ENCODE data around the gene HNRNPAB.

DNA sequence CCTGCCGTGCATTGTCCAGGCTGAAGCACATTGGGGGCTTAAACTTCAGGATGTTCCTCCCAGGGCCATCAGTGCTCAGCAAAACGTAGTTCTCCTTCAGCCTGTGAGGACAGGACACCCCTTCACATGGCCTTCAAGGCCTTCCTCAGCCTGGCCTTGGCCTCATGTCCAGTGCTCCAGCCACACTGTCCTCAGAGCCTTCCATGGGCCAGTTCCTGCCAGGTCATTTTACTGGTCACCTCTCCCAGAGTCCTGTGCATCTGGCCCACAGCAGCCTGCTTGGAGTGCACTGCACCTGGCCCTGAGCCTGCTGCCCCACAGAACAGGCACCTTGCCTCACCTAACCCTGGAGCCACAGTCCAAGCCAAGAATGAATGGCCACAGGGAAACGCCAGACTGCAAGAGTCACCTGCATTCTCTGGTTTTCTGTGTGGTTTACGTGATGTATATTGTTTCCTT, 8.7 kb downstream of the HNRNPAB start:
- TF ChIP-seq, protein P1, sequence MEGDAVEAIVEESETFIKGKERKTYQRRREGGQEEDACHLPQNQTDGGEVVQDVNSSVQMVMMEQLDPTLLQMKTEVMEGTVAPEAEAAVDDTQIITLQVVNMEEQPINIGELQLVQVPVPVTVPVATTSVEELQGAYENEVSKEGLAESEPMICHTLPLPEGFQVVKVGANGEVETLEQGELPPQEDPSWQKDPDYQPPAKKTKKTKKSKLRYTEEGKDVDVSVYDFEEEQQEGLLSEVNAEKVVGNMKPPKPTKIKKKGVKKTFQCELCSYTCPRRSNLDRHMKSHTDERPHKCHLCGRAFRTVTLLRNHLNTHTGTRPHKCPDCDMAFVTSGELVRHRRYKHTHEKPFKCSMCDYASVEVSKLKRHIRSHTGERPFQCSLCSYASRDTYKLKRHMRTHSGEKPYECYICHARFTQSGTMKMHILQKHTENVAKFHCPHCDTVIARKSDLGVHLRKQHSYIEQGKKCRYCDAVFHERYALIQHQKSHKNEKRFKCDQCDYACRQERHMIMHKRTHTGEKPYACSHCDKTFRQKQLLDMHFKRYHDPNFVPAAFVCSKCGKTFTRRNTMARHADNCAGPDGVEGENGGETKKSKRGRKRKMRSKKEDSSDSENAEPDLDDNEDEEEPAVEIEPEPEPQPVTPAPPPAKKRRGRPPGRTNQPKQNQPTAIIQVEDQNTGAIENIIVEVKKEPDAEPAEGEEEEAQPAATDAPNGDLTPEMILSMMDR (IDR thresholded peaks at IDR 0.05): no peak
- TF ChIP-seq POLR2A (IDR thresholded peaks at IDR 0.05): no peak
